ENCODE measurements around the gene AUTS2.

Gene AUTS2

GRCh38 chr7:70620333-70621055, 1022.2 kb downstream of the AUTS2 start:
- no peak for DNase-seq (ENCODE audit: low read depth in 2 of 2)

- no peak for DNase-seq (ENCODE audit: low read depth in 2 of 2)
Measured at GRCh38 chr7:70621954-70622600, 1023.8 kb downstream of the AUTS2 start.

- DNase-seq (ENCODE audit: low read depth in 2 of 2): no peak
Measured at GRCh38 chr7:70622936-70623335, 1024.7 kb downstream of the AUTS2 start.

- DNase-seq (ENCODE audit: low read depth in 2 of 2): no peak
Measured at GRCh38 chr7:70624500-70625103, 1026.3 kb downstream of the AUTS2 start.

- no peak for DNase-seq (ENCODE audit: low read depth in 2 of 2)
Measured at GRCh38 chr7:70627461-70627860, 1029.2 kb downstream of the AUTS2 start.

- DNase-seq (ENCODE audit: low read depth in 2 of 2): no peak
Measured at GRCh38 chr7:70630440-70630817, 1032.2 kb downstream of the AUTS2 start.

- no peak for DNase-seq (ENCODE audit: low read depth in 2 of 2)
Measured at GRCh38 chr7:70630818-70631457, 1032.7 kb downstream of the AUTS2 start.

- DNase-seq (ENCODE audit: low read depth in 2 of 2): no peak
Measured at GRCh38 chr7:70631718-70632117, 1033.4 kb downstream of the AUTS2 start.

- DNase-seq (ENCODE audit: low read depth in 2 of 2): no peak
Measured at GRCh38 chr7:70632400-70632799, 1034.1 kb downstream of the AUTS2 start.

GRCh38 chr7:70634071-70634470, 1035.8 kb downstream of the AUTS2 start:
- DNase-seq (ENCODE audit: low read depth in 2 of 2): no peak

GRCh38 chr7:70634610-70635068, 1036.4 kb downstream of the AUTS2 start:
- DNase-seq (ENCODE audit: low read depth in 2 of 2): no peak

GRCh38 chr7:70635633-70636032, 1037.4 kb downstream of the AUTS2 start:
- no peak for DNase-seq (ENCODE audit: low read depth in 2 of 2)

GRCh38 chr7:70636169-70636568, 1037.9 kb downstream of the AUTS2 start:
- DNase-seq (ENCODE audit: low read depth in 2 of 2): no peak

- DNase-seq (ENCODE audit: low read depth in 2 of 2): no peak
Measured at GRCh38 chr7:70637726-70638125, 1039.5 kb downstream of the AUTS2 start.

- DNase-seq (ENCODE audit: low read depth in 2 of 2): no peak
Measured at GRCh38 chr7:70638158-70639107, 1040.2 kb downstream of the AUTS2 start.

GRCh38 chr7:70640266-70640833, 1042.1 kb downstream of the AUTS2 start:
- no peak for DNase-seq (ENCODE audit: low read depth in 2 of 2)

GRCh38 chr7:70641882-70642281, 1043.6 kb downstream of the AUTS2 start:
- DNase-seq (ENCODE audit: low read depth in 2 of 2): no peak

GRCh38 chr7:70645279-70645678, 1047.0 kb downstream of the AUTS2 start:
- DNase-seq (ENCODE audit: low read depth in 2 of 2): no peak

GRCh38 chr7:70645876-70646351, 1047.6 kb downstream of the AUTS2 start:
- DNase-seq (ENCODE audit: low read depth in 2 of 2): no peak

GRCh38 chr7:70646536-70647248, 1048.4 kb downstream of the AUTS2 start:
- DNase-seq (ENCODE audit: low read depth in 2 of 2): no peak

All from activated CD8-positive, alpha-beta memory T cell treated with anti-CD3 and anti-CD28 coated beads for 4 hours (primary cell).